Psoas muscle (tissue), 8 donors: ENCODE results near the gene RNF14. TPM values are rescaled to one million over a fixed set of nuclear protein-coding genes. Genes with fewer than 3 reads are reported as not detected.

Source experiments
- ATAC-seq, 4 donors: fragments of 200-7000 bp; cut with Tn5 transposase; one replicate each; pipeline ENCODE4 v1.9.1; 2020; ENCODE audit warnings: moderate library complexity in 3 of 4, mild to moderate bottlenecking in 2 of 4
- DNase-seq, 2 donors: peaks; one replicate each; pipeline ENCODE4 v3.0.0-alpha.2; 2020
- H3K27ac ChIP-seq: fragments of 200-600 bp; one replicate; pipeline ENCODE4 v1.8.0; 2022
- H3K27me3 ChIP-seq, 3 donors: fragments of 200-600 bp in 1 of 3; one replicate each; pipeline versions ENCODE4 v1.6.1 to v1.8.0; 2013 to 2022; ENCODE audit warnings: low read length in 2 of 3, mild to moderate bottlenecking in 2 of 3, moderate library complexity in 1 of 3; ENCODE audit not compliant: insufficient read depth in 3 of 3
- H3K36me3 ChIP-seq, 2 donors: fragments of 200-600 bp in 1 of 2; one replicate each; pipeline versions ENCODE4 v1.6.1 to v1.8.0; 2013 to 2022; ENCODE audit warnings: low read depth in 1 of 2, mild to moderate bottlenecking in 1 of 2, moderate library complexity in 1 of 2; ENCODE audit not compliant: insufficient read depth in 1 of 2
- H3K4me1 ChIP-seq: fragments of 200-600 bp; one replicate; pipeline ENCODE4 v1.8.0; 2022
- H3K4me3 ChIP-seq: fragments of 200-600 bp; one replicate; pipeline ENCODE4 v1.8.0; 2022; ENCODE audit warnings: mild to moderate bottlenecking
- H3K9me3 ChIP-seq: fragments of 200-600 bp; one replicate; pipeline ENCODE4 v1.8.0; 2022
- WGBS, 3 donors: extraction: QIAGEN DNeasy Blood & Tissue Kit; methylation state at CpG; one replicate each; pipeline versions ENCODE4 v1.1.6 to v1.1.7; 2013; 5-methylcytosine and 5-hydroxymethylcytosine counted together
- intact Hi-C, 2 donors: fragments of 100-400 bp; cut with DNase I; formaldehyde crosslinking; loops; one replicate each; pipeline versions ENCODE4 v1.11.0 to v1.14.2; 2022
- polyA plus RNA-seq, 3 donors: library from polyadenylated mRNA; stranded (reverse); fragments of 200-250 nt; gene quantifications; one replicate each; pipeline ENCODE4 v1.2.3, GENCODE V29; 2013
- total RNA-seq, 4 donors: library from RNA; stranded (reverse); fragmentation: NEBNext Ultra II Directional in 2 of 4; extraction: Animal tissue kit (Norgen Biotek cat#: 25700) in 2 of 4; gene quantifications; one replicate each; pipeline versions ENCODE4 v1.2.1 to v1.2.4, GENCODE V29; 2021 to 2023
- TF ChIP-seq, protein P1 (sequence below): fragments of 200-600 bp; IDR thresholded peaks from one replicate; pipeline ENCODE4 v1.8.0; 2022; ENCODE audit warnings: antibody characterized with exemption
- donor health status: healthy with polysubstance abuse.
- donor health status: DM: no; HTN: no; CAD: no; lungs with moderate emphysema.
- donor health status: Bipolar disorder and iron deficiency.
- donor health status: healthy.
- donor health status: DM: yes; HTN: yes; CAD: no.
- donor health status: DM: no; HTN: no; CAD: no.
- donor health status: DM: no; HTN: no; CAD: no.
- donor health status: DM: yes; HTN: yes; CAD: no.

RNF14 gene
- total and polyA plus RNA-seq, 7 donors: 44.1 to 137 (median 77.9) TPM

DNA sequence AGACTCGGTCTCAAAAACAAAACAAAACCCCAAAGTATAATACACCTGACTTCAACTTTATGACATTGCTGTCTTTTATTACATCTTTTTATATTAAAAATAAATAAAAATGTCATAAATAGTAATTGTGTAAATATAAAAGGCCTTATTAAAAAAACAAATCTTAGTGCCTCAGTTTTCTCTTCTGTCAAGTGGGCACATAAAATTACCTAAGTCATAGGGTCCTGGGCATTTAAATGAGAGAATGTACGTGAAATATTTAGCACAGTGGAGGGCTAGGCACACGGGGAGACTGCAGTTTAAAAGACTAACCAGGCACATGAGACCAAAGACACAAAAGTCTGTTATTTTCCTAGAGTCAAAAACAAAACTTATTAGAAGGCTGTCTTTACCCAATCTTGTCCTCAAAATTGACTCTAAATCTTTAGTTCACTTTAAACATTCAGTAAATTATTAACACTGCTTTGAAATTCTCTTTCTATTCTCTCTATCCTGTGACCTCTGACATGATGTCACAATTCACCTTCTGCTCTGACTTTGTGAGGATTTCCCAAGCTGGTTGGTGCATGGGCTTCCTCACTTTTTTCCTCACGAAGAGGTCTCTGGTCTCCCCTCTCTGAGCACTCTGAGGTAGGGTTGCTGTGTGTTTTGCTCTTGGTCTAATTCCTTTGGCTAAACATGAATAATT lies 2.5 kb upstream of the RNF14 start:
- H3K4me1 ChIP-seq: peaks cover 16% of the 10 kb centered on the region
- no peak for DNase-seq
- 86 to 96% (median 88%) methylated on average over 4 of the region's 4 CpGs for WGBS, 3 donors
- no peaks in the 10 kb centered on the region for H3K27me3 ChIP-seq
- H3K9me3 ChIP-seq: no peaks in the 10 kb centered on the region
- ATAC-seq: no peak
- peaks cover 0 to 7% of the 10 kb centered on the region in 2 donors for H3K36me3 ChIP-seq
- H3K4me3 ChIP-seq: no peak overlapping the region
- no peak overlapping the region for H3K27ac ChIP-seq
- intact Hi-C loops: no loop called here
- TF ChIP-seq, protein P1, sequence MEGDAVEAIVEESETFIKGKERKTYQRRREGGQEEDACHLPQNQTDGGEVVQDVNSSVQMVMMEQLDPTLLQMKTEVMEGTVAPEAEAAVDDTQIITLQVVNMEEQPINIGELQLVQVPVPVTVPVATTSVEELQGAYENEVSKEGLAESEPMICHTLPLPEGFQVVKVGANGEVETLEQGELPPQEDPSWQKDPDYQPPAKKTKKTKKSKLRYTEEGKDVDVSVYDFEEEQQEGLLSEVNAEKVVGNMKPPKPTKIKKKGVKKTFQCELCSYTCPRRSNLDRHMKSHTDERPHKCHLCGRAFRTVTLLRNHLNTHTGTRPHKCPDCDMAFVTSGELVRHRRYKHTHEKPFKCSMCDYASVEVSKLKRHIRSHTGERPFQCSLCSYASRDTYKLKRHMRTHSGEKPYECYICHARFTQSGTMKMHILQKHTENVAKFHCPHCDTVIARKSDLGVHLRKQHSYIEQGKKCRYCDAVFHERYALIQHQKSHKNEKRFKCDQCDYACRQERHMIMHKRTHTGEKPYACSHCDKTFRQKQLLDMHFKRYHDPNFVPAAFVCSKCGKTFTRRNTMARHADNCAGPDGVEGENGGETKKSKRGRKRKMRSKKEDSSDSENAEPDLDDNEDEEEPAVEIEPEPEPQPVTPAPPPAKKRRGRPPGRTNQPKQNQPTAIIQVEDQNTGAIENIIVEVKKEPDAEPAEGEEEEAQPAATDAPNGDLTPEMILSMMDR: no peak

DNA sequence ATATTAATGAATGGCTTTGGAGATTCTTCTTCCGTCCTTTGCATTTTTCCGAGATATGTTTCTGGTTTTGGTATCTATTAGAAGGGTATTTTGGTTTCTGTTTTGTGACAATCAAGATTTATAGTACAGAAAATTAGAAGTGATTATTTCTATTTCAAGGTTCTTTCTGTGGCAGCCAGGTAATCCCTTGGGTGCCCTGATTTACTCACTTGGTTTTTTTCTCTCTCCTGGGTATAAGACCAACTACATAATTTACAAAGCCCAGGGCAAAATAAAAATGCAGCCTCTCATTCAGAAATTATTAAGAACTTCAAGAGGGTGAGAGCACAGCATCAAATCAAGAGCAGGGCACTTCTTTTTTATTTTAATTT lies 2.0 kb upstream of the RNF14 start:
- DNase-seq (no peak), ATAC-seq (no peak)
- H3K4me1 ChIP-seq: peaks cover 16% of the 10 kb centered on the region
- H3K9me3 ChIP-seq: no peaks in the 10 kb centered on the region
- WGBS, 3 donors: 98 to 100% (median 99%) methylated on average over 2 of the region's 2 CpGs
- TF ChIP-seq, protein P1: no peak
- no peaks in the 10 kb centered on the region for H3K27me3 ChIP-seq
- no peak overlapping the region for H3K27ac ChIP-seq
- H3K4me3 ChIP-seq: no peak overlapping the region
- intact Hi-C loops: no loop called here
- peaks cover 0 to 7% of the 10 kb centered on the region in 2 donors for H3K36me3 ChIP-seq

DNA sequence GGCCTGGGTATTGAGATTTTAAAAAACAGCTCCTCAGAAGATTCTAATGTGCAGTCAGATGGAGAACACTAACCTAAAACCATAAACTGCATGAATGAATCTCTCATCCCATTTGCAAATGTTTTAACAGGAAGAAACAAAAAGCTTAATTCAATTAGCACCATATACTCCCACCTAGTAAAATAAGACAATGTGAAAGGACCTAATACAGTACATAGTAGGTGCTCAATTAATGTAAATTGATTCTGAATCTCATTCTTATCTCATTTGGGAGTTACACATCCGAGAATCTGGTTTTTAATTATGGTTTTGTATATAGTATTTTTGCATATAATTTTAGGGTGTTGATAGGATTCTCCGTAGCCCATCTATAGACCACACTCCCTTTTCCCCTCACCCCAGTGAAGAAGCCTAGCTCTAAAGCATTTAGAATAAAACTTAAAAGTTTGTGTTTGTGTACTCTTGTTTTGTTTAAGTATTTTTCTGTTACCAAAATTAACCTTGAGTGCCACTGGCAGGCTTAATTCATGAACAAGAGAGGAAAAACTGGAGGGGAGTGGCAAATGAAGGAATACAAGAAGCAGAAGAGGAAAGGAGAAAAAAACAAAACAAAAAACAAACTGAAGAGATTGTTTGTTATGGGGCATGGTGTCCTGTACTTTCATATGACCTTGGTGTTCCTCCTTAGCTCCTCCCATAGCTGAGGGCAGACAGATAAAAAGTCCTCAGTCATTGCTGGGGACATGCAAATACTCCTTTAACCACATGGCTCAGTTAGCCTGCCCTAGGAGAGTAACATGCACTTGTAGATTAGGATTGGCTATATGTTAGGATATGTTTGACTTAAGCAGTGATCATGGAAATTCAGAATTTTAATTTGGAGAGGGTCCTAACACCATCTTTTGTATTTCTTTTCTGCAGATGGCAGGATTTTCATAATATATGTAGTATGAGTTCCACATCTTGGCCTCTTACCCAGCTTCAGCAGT lies 1.2 kb downstream of the RNF14 start:
- DNase-seq (no peak), ATAC-seq (peak; percentile 30 to 63 (median 46))
- Histone ChIP-seq H3K9me3 (no peaks in the 10 kb centered on the region), H3K4me1 (peaks cover 27% of the 10 kb centered on the region), H3K27me3 (no peaks in the 10 kb centered on the region), H3K36me3 (peaks cover 6 to 39% of the 10 kb centered on the region in 2 donors), H3K27ac (peak overlapping the region; percentile 98), H3K4me3 (peak overlapping the region; percentile 87)
- intact Hi-C loops: no loop called here
- 78 to 79% (median 78%) methylated on average over 2 of the region's 2 CpGs for WGBS, 3 donors
- TF ChIP-seq, protein P1: no peak

DNA sequence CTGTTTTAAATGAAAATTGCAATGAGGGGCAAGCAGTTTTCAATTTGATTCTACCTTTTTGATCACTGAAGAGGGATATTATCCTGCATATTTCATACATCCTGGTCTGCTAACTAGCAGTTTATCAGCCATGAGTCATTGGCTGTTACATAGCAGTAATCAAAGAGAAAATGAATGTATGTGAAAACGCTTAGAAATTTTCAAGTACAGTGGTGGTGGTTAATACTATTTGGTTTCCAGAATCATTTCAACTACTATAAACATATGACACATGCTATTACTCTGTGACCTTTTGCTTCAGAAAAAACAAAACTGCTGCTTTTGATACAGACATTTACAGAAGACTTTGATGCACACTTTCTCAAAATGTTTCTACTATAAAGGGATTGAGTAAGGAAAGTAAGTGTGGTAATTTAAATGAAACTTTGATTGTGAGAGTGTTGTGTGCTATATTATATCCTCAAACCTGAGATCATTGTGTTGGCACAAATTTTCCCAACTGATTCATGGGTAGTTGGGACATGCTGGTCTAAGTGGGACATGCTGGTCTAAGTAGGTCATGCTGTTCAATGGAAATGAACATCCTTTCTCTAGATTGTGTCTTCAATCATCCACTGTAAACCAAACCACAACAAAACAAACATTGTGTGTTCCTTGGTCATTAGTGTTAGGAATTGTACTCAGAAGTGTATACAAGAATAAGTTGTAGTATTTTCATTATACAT lies 5.1 kb downstream of the RNF14 start:
- no peak for ATAC-seq
- intact Hi-C loops: no loop called here
- Histone ChIP-seq H3K36me3 (peaks cover 10 to 78% of the 10 kb centered on the region in 2 donors), H3K9me3 (no peaks in the 10 kb centered on the region), H3K4me1 (peaks cover 58% of the 10 kb centered on the region), H3K27me3 (no peaks in the 10 kb centered on the region), H3K27ac (no peak overlapping the region), H3K4me3 (no peak overlapping the region)
- WGBS, 3 donors: 89 to 93% (median 91%) methylated on average over 1 of the region's 1 CpG
- TF ChIP-seq, protein P1: no peak
- DNase-seq: no peak
